H9 (cell line): Measurements from ENCODE around the gene RAB24. TPM values are rescaled to one million over a fixed set of nuclear protein-coding genes. Genes with fewer than 3 reads are reported as not detected.

Experiments
- DNase-seq: peaks from one replicate; pipeline ENCODE4 v3.0.0-alpha.2; 2017
- H2AFZ ChIP-seq: one replicate; pipeline ENCODE4 v1.6.1; 2013; ENCODE audit warnings: mild to moderate bottlenecking, low read length, control low read depth, moderate library complexity
- H2AK5ac ChIP-seq: 2 replicates; pipeline ENCODE4 v1.6.1; 2013; ENCODE audit warnings: low read length, control low read depth, mixed read lengths; ENCODE audit not compliant: insufficient read length
- H2BK120ac ChIP-seq: one replicate; pipeline ENCODE4 v1.6.1; 2013; ENCODE audit warnings: low read depth, mild to moderate bottlenecking, low read length, control low read depth, inconsistent platforms; ENCODE audit not compliant: poor library complexity, severe bottlenecking
- H2BK12ac ChIP-seq: 2 replicates; pipeline ENCODE4 v1.6.1; 2013; ENCODE audit warnings: low read length, control low read depth, mixed read lengths, low read depth; ENCODE audit not compliant: insufficient read length
- H2BK15ac ChIP-seq: 2 replicates; pipeline ENCODE4 v1.6.1; 2013; ENCODE audit warnings: low read depth, low read length, control low read depth
- H2BK20ac ChIP-seq: one replicate; pipeline ENCODE4 v1.6.1; 2013; ENCODE audit warnings: low read depth, mild to moderate bottlenecking, low read length, control low read depth, inconsistent platforms; ENCODE audit not compliant: poor library complexity, severe bottlenecking
- H2BK5ac ChIP-seq: 2 replicates; pipeline ENCODE4 v1.6.1; 2013; ENCODE audit warnings: low read length, control low read depth, mixed read lengths; ENCODE audit not compliant: insufficient read length
- H3K14ac ChIP-seq: 2 replicates; pipeline ENCODE4 v1.6.1; 2013; ENCODE audit warnings: low read length, control low read depth; ENCODE audit not compliant: insufficient read depth
- H3K18ac ChIP-seq: 2 replicates; pipeline ENCODE4 v1.6.1; 2013; ENCODE audit warnings: low read depth, mild to moderate bottlenecking, mixed read lengths, low read length, control low read depth; ENCODE audit not compliant: insufficient read length
- H3K23ac ChIP-seq: 2 replicates; pipeline ENCODE4 v1.6.1; 2013; ENCODE audit warnings: low read length, control low read depth, mixed read lengths, low read depth; ENCODE audit not compliant: insufficient read length
- H3K23me2 ChIP-seq: 2 replicates; pipeline ENCODE4 v1.6.1; 2013; ENCODE audit warnings: low read depth, mild to moderate bottlenecking, mixed read lengths, low read length, control low read depth; ENCODE audit not compliant: insufficient read length, poor library complexity, severe bottlenecking
- H3K27ac ChIP-seq: 2 replicates; pipeline ENCODE4 v1.5.1; 2013; ENCODE audit warnings: low read length, control low read depth, mixed read lengths, low read depth; ENCODE audit not compliant: insufficient read length
- H3K27me3 ChIP-seq: 2 replicates; pipeline ENCODE4 v1.6.1; 2013; ENCODE audit warnings: low read length, control low read depth, inconsistent platforms; ENCODE audit not compliant: insufficient read depth
- H3K4ac ChIP-seq: 2 replicates; pipeline ENCODE4 v1.6.1; 2013; ENCODE audit warnings: low read depth, mild to moderate bottlenecking, control low read depth, inconsistent platforms, low read length, moderate library complexity
- H3K4me1 ChIP-seq: 2 replicates; pipeline ENCODE4 v1.6.1; 2013; ENCODE audit warnings: low read length, control low read depth, inconsistent platforms; ENCODE audit not compliant: insufficient read depth
- H3K4me2 ChIP-seq: 2 replicates; pipeline ENCODE4 v1.6.1; 2013; ENCODE audit warnings: low read length, control low read depth, mixed read lengths; ENCODE audit not compliant: insufficient read length, insufficient read depth
- H3K56ac ChIP-seq: 2 replicates; pipeline ENCODE4 v1.6.1; 2013; ENCODE audit warnings: low read depth, mild to moderate bottlenecking, mixed read lengths, low read length, control low read depth; ENCODE audit not compliant: insufficient read length
- H3K79me1 ChIP-seq: 2 replicates; pipeline ENCODE4 v1.6.1; 2013; ENCODE audit warnings: low read depth, mild to moderate bottlenecking, moderate library complexity, low read length, control low read depth, inconsistent platforms; ENCODE audit not compliant: insufficient read depth, poor library complexity, severe bottlenecking
- H3K79me2 ChIP-seq: 2 replicates; pipeline ENCODE4 v1.6.1; 2013; ENCODE audit warnings: low read length, control low read depth, inconsistent platforms; ENCODE audit not compliant: insufficient read depth
- H3K9ac ChIP-seq: 2 replicates; pipeline ENCODE4 v1.6.1; 2013; ENCODE audit warnings: low read length, control low read depth, mixed read lengths; ENCODE audit not compliant: insufficient read length; ENCODE audit errors: extremely low read depth
- H3K9me3 ChIP-seq: one replicate; pipeline ENCODE4 v1.6.1; 2013; ENCODE audit warnings: low read depth, low read length, inconsistent platforms; ENCODE audit not compliant: control insufficient read depth
- H3T11ph ChIP-seq: one replicate; pipeline ENCODE4 v1.6.1; 2013; ENCODE audit warnings: mild to moderate bottlenecking, low read length, control low read depth, inconsistent platforms
- H4K20me1 ChIP-seq: one replicate; pipeline ENCODE4 v1.6.1; 2013; ENCODE audit not compliant: control insufficient read depth, insufficient read length, insufficient read depth
- H4K5ac ChIP-seq: 2 replicates; pipeline ENCODE4 v1.6.1; 2013; ENCODE audit warnings: low read depth, mild to moderate bottlenecking, mixed read lengths, low read length, control low read depth; ENCODE audit not compliant: insufficient read length
- H4K8ac ChIP-seq: replicated peaks from 2 replicates; pipeline ENCODE4 v1.6.1; 2013; ENCODE audit warnings: low read length, control low read depth, mixed read lengths, low read depth; ENCODE audit not compliant: insufficient read length
- H4K91ac ChIP-seq: 2 replicates; pipeline ENCODE4 v1.6.1; 2013; ENCODE audit warnings: low read depth, mild to moderate bottlenecking, moderate library complexity, mixed read lengths, low read length, control low read depth; ENCODE audit not compliant: insufficient read length
- H3K27ac Mint-ChIP-seq, 3 experiments: 2 replicates in 2 of 3; 3 replicates in 1 of 3; pipeline ENCODE4 v1.8.0; 2020 to 2021; ENCODE audit warnings: mixed read lengths in 3 of 3, mild to moderate bottlenecking in 1 of 3, moderate library complexity in 1 of 3
- H3K27me3 Mint-ChIP-seq: 2 replicates; pipeline ENCODE4 v1.8.0; 2021; ENCODE audit warnings: low read depth, mild to moderate bottlenecking, moderate library complexity, mixed read lengths
- H3K36me3 Mint-ChIP-seq, 3 experiments: 2 replicates in 2 of 3; 3 replicates in 1 of 3; pipeline ENCODE4 v1.8.0; 2020 to 2021; ENCODE audit warnings: low read depth in 3 of 3, mixed read lengths in 3 of 3; ENCODE audit not compliant: insufficient read depth in 1 of 3
- H3K4me1 Mint-ChIP-seq, 2 experiments: 2 replicates each; pipeline ENCODE4 v1.8.0; 2020; ENCODE audit warnings: mixed read lengths in 2 of 2
- H3K4me3 Mint-ChIP-seq, 2 experiments: 2 replicates in 1 of 2; 3 replicates in 1 of 2; pipeline ENCODE4 v1.8.0; 2020 to 2021; ENCODE audit warnings: mild to moderate bottlenecking in 2 of 2, mixed read lengths in 2 of 2, moderate library complexity in 1 of 2
- H3K9me3 Mint-ChIP-seq, 2 experiments: 2 replicates in 1 of 2; 3 replicates in 1 of 2; pipeline ENCODE4 v1.8.0; 2020; ENCODE audit warnings: mild to moderate bottlenecking in 2 of 2, mixed read lengths in 2 of 2, moderate library complexity in 1 of 2
- CTCF ChIP-seq: fragments of 200-600 bp; sonication (generic); conservative IDR thresholded peaks from 3 replicates; pipeline ENCODE4 v1.8.0; 2021; ENCODE audit warnings: antibody characterized with exemption, mild to moderate bottlenecking
- WGBS: extraction: QIAGEN DNeasy Blood & Tissue Kit; methylation state at CpG from one replicate; pipeline ENCODE4 v1.1.7; 2013; ENCODE audit warnings: missing lambda C conversion rate, low lambda C conversion rate, mixed read lengths; ENCODE audit not compliant: insufficient read length; ENCODE audit errors: extremely low coverage; 5-methylcytosine and 5-hydroxymethylcytosine counted together
- total RNA-seq: library from RNA; stranded (reverse); gene quantifications from 2 replicates; pipeline ENCODE4 v1.2.1, GENCODE V29; 2021

RAB24 gene
- total RNA-seq, 1 experiment from 2014 or later, result 17.6 TPM

GRCh38 chr5:177300236-177300880 lies 3.2 kb downstream of the RAB24 start:
- Histone ChIP-seq H3K4me2 (no peak overlapping the region), H4K20me1 (no peaks in the 10 kb centered on the region), H3K9ac (no peak overlapping the region), H3K79me1 (no peaks in the 10 kb centered on the region), H3K27me3 (no peaks in the 10 kb centered on the region), H2BK12ac (no peak overlapping the region), H3K27ac (no peak overlapping the region), H3K9me3 (no peaks in the 10 kb centered on the region), H4K5ac (no peak overlapping the region), H2BK120ac (no peak overlapping the region), H3T11ph (no peak overlapping the region), H2BK20ac (no peak overlapping the region), H2BK15ac (no peak overlapping the region), H4K8ac (no peak overlapping the region), H3K23me2 (peaks cover 13% of the 10 kb centered on the region), H3K23ac (no peak overlapping the region), H2BK5ac (no peak overlapping the region), H3K56ac (no peak overlapping the region), H3K79me2 (peaks cover 9% of the 10 kb centered on the region; the same call in 1 of the 2 replicates), H3K18ac (no peak overlapping the region), H3K14ac (no peak overlapping the region; the same call in 1 of the 2 replicates), H3K4ac (no peak overlapping the region), H2AK5ac (no peak overlapping the region), H2AFZ (no peak overlapping the region), H4K91ac (no peak overlapping the region), H3K4me1 (no peaks in the 10 kb centered on the region)
- peaks cover 42 to 62% of the 10 kb centered on the region in 2 experiments for H3K4me1 Mint-ChIP-seq
- WGBS, result no CpG with 5 or more reads among the region's 4 CpGs
- TF ChIP-seq CTCF, result peak; percentile 34; the same call in 2 of the 3 replicates
- peaks cover 21 to 56% (median 27%) of the 10 kb centered on the region in 3 experiments for H3K36me3 Mint-ChIP-seq
- DNase-seq, result peak; percentile 70
- H3K4me3 Mint-ChIP-seq, result peak overlapping the region in 1 of 2 experiments; percentile 21; a peak in 2 of 5 replicates
- H3K27me3 Mint-ChIP-seq, result peaks cover 1% of the 10 kb centered on the region; the same call in 1 of the 2 replicates
- no peaks in the 10 kb centered on the region for H3K9me3 Mint-ChIP-seq
- H3K27ac Mint-ChIP-seq, result peak overlapping the region; percentile 56 to 99 (median 89); a peak in 5 of 7 replicates
